HCT116 (cell line): Measurements from ENCODE around the gene CIZ1. TPM values are rescaled to one million over a fixed set of nuclear protein-coding genes. Genes with fewer than 3 reads are reported as not detected.

ENCODE experiments used
- ATAC-seq: fragments of 200-7000 bp; cut with Tn5 transposase; 2 replicates; pipeline ENCODE4 v1.9.1; 2020; ENCODE audit warnings: mild to moderate bottlenecking, moderate library complexity
- BruUV-seq: library from RNA; stranded (reverse); fragments of 400-500 nt; replicated peaks from 2 replicates; lab custom pipeline; 2021; lab: Mats Ljungman, UMichigan
- CTCF ChIA-PET: fragments of 300-600 bp; sonication (Branson Sonifier 250); formaldehyde crosslinking; loops from one replicate; lab custom pipeline; 2021; ENCODE audit warnings: antibody characterized with exemption; lab: Charles Lee
- POLR2A ChIA-PET: fragments of 300-600, 350-600 bp; sonication (Branson Sonifier 250); formaldehyde crosslinking; loops from one replicate; lab custom pipeline; 2021; ENCODE audit warnings: antibody characterized with exemption; lab: Charles Lee
- RAD21 ChIA-PET, 2 experiments: fragments of 300-600 bp; sonication (Branson Sonifier 250); formaldehyde crosslinking; loops; one replicate each; lab custom pipeline; 2023; ENCODE audit warnings: low total read pairs in 2 of 2; ENCODE audit not compliant: uncharacterized antibody in 2 of 2, unreplicated experiment in 2 of 2, low non-redundant PET in 1 of 2; lab: Charles Lee
- DNase-seq: peaks from one replicate; pipeline ENCODE4 v3.0.0-alpha.2; 2010; ENCODE audit warnings: low read depth, low spot score
- H2AFZ ChIP-seq: fragments of 200-600 bp; shearing (Covaris generic), sonication (generic); 2 replicates; pipeline ENCODE4 v1.6.1; 2017; ENCODE audit warnings: low read depth, mixed run types, mixed read lengths, antibody characterized with exemption, low read length; ENCODE audit not compliant: poor library complexity, severe bottlenecking
- H3K27ac ChIP-seq: 2 replicates; pipeline ENCODE4 v1.5.1; 2012; ENCODE audit warnings: low read depth, low read length
- H3K27me3 ChIP-seq: fragments of 200-600 bp; sonication (generic); 2 replicates; pipeline ENCODE4 v1.6.1; 2016; ENCODE audit warnings: mixed run types, low read length, mixed read lengths; ENCODE audit not compliant: insufficient read depth
- H3K36me3 ChIP-seq, 2 experiments: fragments of 200-500 bp in 1 of 2; fragments of 200-600 bp in 1 of 2; sonication (Bioruptor generic) in 1 of 2; sonication (generic) in 1 of 2; 2 replicates each; pipeline versions ENCODE4 v1.5.1 to v1.6.1; 2014 to 2016; ENCODE audit warnings: low read length in 2 of 2, inconsistent platforms in 1 of 2, mixed read lengths in 1 of 2, mixed run types in 1 of 2; ENCODE audit not compliant: insufficient read depth in 2 of 2, control insufficient read depth in 1 of 2
- H3K4me1 ChIP-seq, 2 experiments: fragments of 200-600 bp in 1 of 2; sonication (generic) in 1 of 2; 2 replicates each; pipeline versions ENCODE4 v1.5.1 to v1.6.1; 2012 to 2017; ENCODE audit warnings: low read length in 2 of 2, inconsistent platforms in 1 of 2, mild to moderate bottlenecking in 1 of 2, mixed read lengths in 1 of 2, mixed run types in 1 of 2, moderate library complexity in 1 of 2; ENCODE audit not compliant: insufficient read depth in 2 of 2, control insufficient read depth in 1 of 2
- H3K4me2 ChIP-seq: fragments of 200-600 bp; sonication (generic); 2 replicates; pipeline ENCODE4 v1.6.1; 2017; ENCODE audit warnings: mixed run types, low read length, mixed read lengths
- H3K4me3 ChIP-seq, 2 experiments: fragments of 200-600 bp in 1 of 2; sonication (generic) in 1 of 2; replicated peaks in 1 of 2; 2 replicates each; pipeline ENCODE4 v1.5.1; 2011 to 2016; ENCODE audit warnings: low read length in 2 of 2, control low read depth in 1 of 2, low read depth in 1 of 2, mild to moderate bottlenecking in 1 of 2, mixed read lengths in 1 of 2, mixed run types in 1 of 2
- H3K79me2 ChIP-seq: fragments of 200-600 bp; sonication (generic); 2 replicates; pipeline ENCODE4 v1.6.1; 2017; ENCODE audit warnings: mild to moderate bottlenecking, mixed run types, low read length, moderate library complexity, mixed read lengths; ENCODE audit not compliant: insufficient read depth
- H3K9ac ChIP-seq: fragments of 200-600 bp; sonication (generic); 2 replicates; pipeline ENCODE4 v1.6.1; 2016; ENCODE audit warnings: low read length, mixed read lengths
- H3K9me2 ChIP-seq: fragments of 200-600 bp; sonication (generic), shearing (Covaris generic); 2 replicates; pipeline ENCODE4 v1.6.1; 2017; ENCODE audit warnings: mixed run types, mild to moderate bottlenecking, moderate library complexity; ENCODE audit not compliant: insufficient read depth
- H3K9me3 ChIP-seq, 2 experiments: fragments of 200-500 bp in 1 of 2; fragments of 200-600 bp in 1 of 2; sonication (Bioruptor generic) in 1 of 2; sonication (generic) in 1 of 2; 2 replicates each; pipeline ENCODE4 v1.6.1; 2014 to 2017; ENCODE audit warnings: low read length in 2 of 2, mixed read lengths in 2 of 2, inconsistent platforms in 1 of 2, low read depth in 1 of 2, mild to moderate bottlenecking in 1 of 2, mixed run types in 1 of 2, moderate library complexity in 1 of 2; ENCODE audit not compliant: control insufficient read depth in 1 of 2, insufficient read depth in 1 of 2
- H4K20me1 ChIP-seq: fragments of 200-600 bp; sonication (generic), shearing (Covaris generic); 2 replicates; pipeline ENCODE4 v1.6.1; 2017; ENCODE audit warnings: mixed run types, mild to moderate bottlenecking, moderate library complexity; ENCODE audit not compliant: insufficient read depth
- ATF3 ChIP-seq: IDR thresholded peaks from 2 replicates; pipeline ENCODE4 v1.6.1; 2012
- CBX3 ChIP-seq: IDR thresholded peaks from 2 replicates; pipeline ENCODE4 v1.6.1; 2012; ENCODE audit warnings: low read depth
- CTCF ChIP-seq, 3 experiments: fragments of 200-600 bp in 1 of 3; sonication (generic) in 1 of 3; IDR thresholded peaks in 2 of 3; conservative IDR thresholded peaks in 1 of 3; 2 replicates each; pipeline ENCODE4 v1.5.1; 2012 to 2017; ENCODE audit warnings: low read depth in 2 of 3, low read length in 2 of 3, antibody characterized with exemption in 1 of 3, borderline replicate concordance in 1 of 3, control low read depth in 1 of 3, mild to moderate bottlenecking in 1 of 3, mixed read lengths in 1 of 3, mixed run types in 1 of 3, moderate library complexity in 1 of 3; ENCODE audit not compliant: insufficient read depth in 1 of 3
- EGR1 ChIP-seq: IDR thresholded peaks from 2 replicates; pipeline ENCODE4 v1.6.1; 2012; ENCODE audit warnings: low read depth
- EZH2 ChIP-seq: fragments of 200-600 bp; sonication (generic); IDR thresholded peaks from 2 replicates; pipeline ENCODE4 v1.6.1; 2017; ENCODE audit warnings: antibody characterized with exemption, mixed run types
- EZH2phosphoT487 ChIP-seq: fragments of 200-600 bp; IDR thresholded peaks from 2 replicates; pipeline ENCODE4 v1.6.1; 2018; ENCODE audit warnings: antibody characterized with exemption, borderline replicate concordance
- FOSL1 ChIP-seq: IDR thresholded peaks from 2 replicates; pipeline ENCODE4 v1.6.1; 2012; ENCODE audit warnings: low read depth
- JUND ChIP-seq: IDR thresholded peaks from 2 replicates; pipeline ENCODE4 v1.6.1; 2012
- POLR2A ChIP-seq: IDR thresholded peaks from 2 replicates; pipeline ENCODE4 v1.7.0; 2011; ENCODE audit warnings: borderline replicate concordance; ENCODE audit not compliant: insufficient read depth, insufficient read length; ENCODE audit errors: extremely low read depth
- REST ChIP-seq: IDR thresholded peaks from 2 replicates; pipeline ENCODE4 v1.6.1; 2012; ENCODE audit warnings: low read depth
- SIN3A ChIP-seq: IDR thresholded peaks from 2 replicates; pipeline ENCODE4 v1.6.1; 2012; ENCODE audit warnings: low read depth
- SP1 ChIP-seq: IDR thresholded peaks from 2 replicates; pipeline ENCODE4 v1.6.1; 2012; ENCODE audit warnings: low read depth
- TCF7L2 ChIP-seq: IDR thresholded peaks from 2 replicates; pipeline ENCODE4 v1.7.0; 2011; ENCODE audit warnings: borderline replicate concordance, inconsistent platforms; ENCODE audit not compliant: insufficient read depth, insufficient read length; ENCODE audit errors: extremely low read depth
- YY1 ChIP-seq: IDR thresholded peaks from 2 replicates; pipeline ENCODE4 v1.6.1; 2011; ENCODE audit warnings: low read length, low read depth, moderate library complexity, mild to moderate bottlenecking; ENCODE audit not compliant: insufficient replicate concordance; ENCODE audit errors: extremely low read depth
- ZBTB33 ChIP-seq: IDR thresholded peaks from 2 replicates; pipeline ENCODE4 v1.6.1; 2011; ENCODE audit warnings: mild to moderate bottlenecking, low read length, moderate library complexity; ENCODE audit not compliant: insufficient replicate concordance; ENCODE audit errors: extremely low read depth
- ZFX ChIP-seq: fragments of 450-650 bp; IDR thresholded peaks from 2 replicates; pipeline ENCODE4 v1.6.1; 2017
- ZNF274 ChIP-seq: fragments of 200-500 bp; sonication (Bioruptor generic); IDR thresholded peaks from 2 replicates; pipeline ENCODE4 v1.6.1; 2014; ENCODE audit warnings: mild to moderate bottlenecking, low read depth, low read length, inconsistent platforms
- intact Hi-C: fragments of 100-400 bp; cut with micrococcal nuclease; formaldehyde crosslinking; loops from 2 replicates; pipeline ENCODE4 v1.10.0; 2022
- total RNA-seq: library from RNA; stranded (reverse); gene quantifications from one replicate; pipeline ENCODE4 v1.2.1, GENCODE V29; 2021; ENCODE audit not compliant: unreplicated experiment

CIZ1 gene
- total RNA-seq, 1 experiment from 2014 or later = 144 TPM

- Histone ChIP-seq H3K9me2 (no peaks in the 10 kb centered on the region), H3K4me3 (no peak overlapping the region), H2AFZ (no peak overlapping the region), H3K79me2 (no peaks in the 10 kb centered on the region), H3K36me3 (no peaks in the 10 kb centered on the region), H3K9ac (no peak overlapping the region), H4K20me1 (no peaks in the 10 kb centered on the region), H3K4me1 (peaks cover 10 to 32% of the 10 kb centered on the region in 2 experiments), H3K27me3 (no peaks in the 10 kb centered on the region), H3K9me3 (no peaks in the 10 kb centered on the region), H3K27ac (no peak overlapping the region), H3K4me2 (no peak overlapping the region)
- ChIA-PET CTCF (no interaction called here), POLR2A (no interaction called here), RAD21 (no interaction called here)
- intact Hi-C loops = no loop called here
- DNase-seq (no peak), ATAC-seq (no peak)
- BruUV-seq = no TSS peak
- no peak for TF ChIP-seq ZBTB33
- no peak for TF ChIP-seq SP1
- TF ChIP-seq TCF7L2 = no peak
- no peak for TF ChIP-seq ZNF274
- TF ChIP-seq CBX3 = no peak
- no peak for TF ChIP-seq EZH2phosphoT487
- no peak for TF ChIP-seq JUND
- no peak for TF ChIP-seq REST
- TF ChIP-seq FOSL1 = no peak
- TF ChIP-seq CTCF (IDR thresholded peaks at IDR 0.05 in 2 of 3, conservative IDR thresholded peaks at IDR 0.05 in 1 of 3; ENCODE audit: borderline replicate concordance in 1 of 3, insufficient read depth in 1 of 3, low read depth in 2 of 3, low read length in 2 of 3) = no peak
- no peak for TF ChIP-seq POLR2A
- no peak for TF ChIP-seq ZFX
- no peak for TF ChIP-seq YY1
- TF ChIP-seq SIN3A = no peak
- no peak for TF ChIP-seq EGR1
- TF ChIP-seq EZH2 = no peak
- no peak for TF ChIP-seq ATF3
These were observed 45.4 kb downstream of the CIZ1 start for GRCh38 chr9:128145951-128146351.
